MCF 10A (cell line): ENCODE measurements around the gene TNFAIP8. TPM values are rescaled to one million over a fixed set of nuclear protein-coding genes. Genes with fewer than 3 reads are reported as not detected.

Experiments used
- BruUV-seq: library from RNA; stranded (reverse); fragments of 400-500 nt; replicated peaks from 2 replicates; lab custom pipeline; 2021; lab: Mats Ljungman, UMichigan
- CTCF ChIA-PET: fragments of 300-600 bp; sonication (Branson Sonifier 250); formaldehyde crosslinking; extraction: SDS; loops from one replicate; lab custom pipeline; 2021; ENCODE audit warnings: antibody characterized with exemption, inconsistent platforms; lab: Yijun Ruan, JAX
- POLR2A ChIA-PET: fragments of 300-600, 350-650 bp; sonication (Branson Sonifier 250); formaldehyde crosslinking; extraction: SDS; loops from one replicate; lab custom pipeline; 2020; ENCODE audit warnings: antibody characterized with exemption, inconsistent platforms; lab: Yijun Ruan, JAX
- DNase-seq: peaks from one replicate; pipeline ENCODE4 v3.0.0-alpha.2; 2018; ENCODE audit not compliant: unreplicated experiment
- H3K27ac Mint-ChIP-seq: one replicate; pipeline ENCODE4 v1.8.0; 2022; ENCODE audit warnings: mild to moderate bottlenecking, low read depth, mixed read lengths; ENCODE audit not compliant: unreplicated experiment
- H3K27me3 Mint-ChIP-seq: one replicate; pipeline ENCODE4 v1.8.0; 2022; ENCODE audit warnings: mixed read lengths; ENCODE audit not compliant: insufficient read depth, unreplicated experiment
- H3K36me3 Mint-ChIP-seq: one replicate; pipeline ENCODE4 v1.8.0; 2022; ENCODE audit warnings: mild to moderate bottlenecking, moderate library complexity, mixed read lengths; ENCODE audit not compliant: insufficient read depth, unreplicated experiment
- H3K4me1 Mint-ChIP-seq: one replicate; pipeline ENCODE4 v1.8.0; 2022; ENCODE audit warnings: mixed read lengths; ENCODE audit not compliant: insufficient read depth, unreplicated experiment
- H3K4me3 Mint-ChIP-seq: one replicate; pipeline ENCODE4 v1.8.0; 2022; ENCODE audit warnings: mild to moderate bottlenecking, moderate library complexity, mixed read lengths; ENCODE audit not compliant: unreplicated experiment
- H3K9me3 Mint-ChIP-seq: one replicate; pipeline ENCODE4 v1.8.0; 2022; ENCODE audit warnings: mixed read lengths; ENCODE audit not compliant: unreplicated experiment
- CTCF ChIP-seq: fragments of 200-600 bp; IDR thresholded peaks from one replicate; pipeline ENCODE4 v1.8.0; 2022; ENCODE audit warnings: antibody characterized with exemption, mild to moderate bottlenecking; ENCODE audit not compliant: unreplicated experiment
- intact Hi-C: fragments of 100-400 bp; cut with micrococcal nuclease; formaldehyde crosslinking; loops from 2 replicates; pipeline ENCODE4 v1.14.1; 2022
- total RNA-seq: library from RNA; stranded (reverse); gene quantifications from 2 replicates; pipeline ENCODE4 v1.2.3, GENCODE V29; 2022

TNFAIP8 gene
- total RNA-seq, 1 experiment from 2014 or later: 16.2 TPM

GRCh38 chr5:119393746-119394145 lies 37.9 kb downstream of the TNFAIP8 start:
- ChIA-PET CTCF (interaction anchor here (0.8 to 7.6 kb wide), 3 partner anchors 18 to 59 kb away, joined by 3 to 52 read pairs (median 4); no protein-coding TSS in a partner anchor), POLR2A (interaction anchor here (0.8 to 15.1 kb wide), 7 partner anchors 9 to 323 kb away, joined by 3 to 492 read pairs (median 4); partner anchors contain the start of genes DMXL1 and TNFAIP8)
- no peak for TF ChIP-seq CTCF
- BruUV-seq: no TSS peak
- DNase-seq: peak; percentile 47
- intact Hi-C loops: no loop called here
- Mint-ChIP-seq H3K27me3 (no peaks in the 10 kb centered on the region), H3K4me3 (peak overlapping the region; percentile 13), H3K4me1 (peaks cover 51% of the 10 kb centered on the region), H3K27ac (peak overlapping the region; percentile 81), H3K36me3 (peaks cover 27% of the 10 kb centered on the region), H3K9me3 (no peaks in the 10 kb centered on the region)

GRCh38 chr5:119395080-119395836 lies 39.4 kb downstream of the TNFAIP8 start:
- Mint-ChIP-seq H3K27ac (peak overlapping the region; percentile 11), H3K27me3 (no peaks in the 10 kb centered on the region), H3K36me3 (peaks cover 27% of the 10 kb centered on the region), H3K9me3 (no peaks in the 10 kb centered on the region), H3K4me1 (peaks cover 51% of the 10 kb centered on the region), H3K4me3 (no peak overlapping the region)
- intact Hi-C loops: no loop called here
- ChIA-PET CTCF (interaction anchor here (1.1 to 7.6 kb wide), 2 partner anchors 9 to 16 kb away, joined by 3 to 52 read pairs; no protein-coding TSS in a partner anchor), POLR2A (interaction anchor here (15.1 kb wide), 1 partner anchor 30 kb away, joined by 492 read pairs; the partner anchor contains the start of gene TNFAIP8)
- no peak for TF ChIP-seq CTCF
- no TSS peak for BruUV-seq
- no peak for DNase-seq

GRCh38 chr5:119396030-119396664 lies 40.3 kb downstream of the TNFAIP8 start:
- H3K4me3 Mint-ChIP-seq: no peak overlapping the region
- peaks cover 27% of the 10 kb centered on the region for H3K36me3 Mint-ChIP-seq
- no TSS peak for BruUV-seq
- no peak for DNase-seq
- H3K27me3 Mint-ChIP-seq: no peaks in the 10 kb centered on the region
- CTCF ChIA-PET: interaction anchor here (1.7 kb wide), 1 partner anchor 16 kb away, joined by 4 read pairs; no protein-coding TSS in a partner anchor
- intact Hi-C loops: no loop called here
- peak overlapping the region; percentile 69 for H3K27ac Mint-ChIP-seq
- POLR2A ChIA-PET: interaction anchor here (1.4 to 15.1 kb wide), 3 partner anchors 31 to 72 kb away, joined by 4 to 492 read pairs (median 54); partner anchors contain the start of gene TNFAIP8
- TF ChIP-seq CTCF: no peak
- peaks cover 51% of the 10 kb centered on the region for H3K4me1 Mint-ChIP-seq
- H3K9me3 Mint-ChIP-seq: no peaks in the 10 kb centered on the region
